KOPT-K1 (cell line): ENCODE measurements around the gene ARMC7.
"Not testable (repeated sequence)": the region's sequence is repeated elsewhere in the genome, so short reads cannot be mapped to it uniquely, and the experiment has no call there.

Experiments
- H3K27ac ChIP-seq: fragments of 200-600 bp; sonication (generic); 2 replicates; pipeline ENCODE4 v1.5.1; 2016; ENCODE audit warnings: antibody characterized with exemption, mild to moderate bottlenecking, low read depth, low read length; ENCODE audit not compliant: poor library complexity, severe bottlenecking
- H3K36me3 ChIP-seq: fragments of 200-600 bp; sonication (generic); 2 replicates; pipeline ENCODE4 v1.5.1; 2017; ENCODE audit warnings: antibody characterized with exemption, mild to moderate bottlenecking, low read length, moderate library complexity; ENCODE audit not compliant: insufficient read depth
- H3K9me3 ChIP-seq: fragments of 200-600 bp; sonication (generic); 2 replicates; pipeline ENCODE4 v1.5.1; 2017; ENCODE audit warnings: antibody characterized with exemption, low read length, mild to moderate bottlenecking; ENCODE audit not compliant: insufficient read depth, poor library complexity, severe bottlenecking

ARMC7 gene

GRCh38 chr17:75126954-75127353, 17.2 kb downstream of the ARMC7 start:
- Histone ChIP-seq H3K27ac (no peak overlapping the region), H3K36me3 (peaks cover 29% of the 10 kb centered on the region), H3K9me3 (no peaks in the 10 kb centered on the region)

DNA sequence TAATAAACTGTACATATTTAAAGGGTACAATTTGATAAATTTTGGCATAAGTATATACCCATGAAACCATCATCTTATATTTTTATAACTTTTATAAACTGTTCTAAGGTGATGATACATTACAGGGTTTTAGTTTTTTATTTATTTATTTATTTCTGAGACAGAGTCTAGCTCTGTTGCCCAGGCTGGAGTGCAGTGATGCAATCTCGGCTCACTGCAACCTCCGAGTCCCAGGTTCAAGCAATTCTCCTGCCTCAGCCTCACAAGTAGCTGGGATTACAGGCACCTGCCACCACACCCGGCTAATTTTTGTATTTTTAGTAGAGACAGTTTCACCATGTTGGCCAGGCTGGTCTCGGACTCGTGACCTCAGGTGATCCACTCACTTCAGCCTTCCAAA, 18.2 kb downstream of the ARMC7 start:
- H3K27ac ChIP-seq, H3K9me3 ChIP-seq: not testable (repeated sequence)
- peaks cover 29% of the 10 kb centered on the region for H3K36me3 ChIP-seq

- Histone ChIP-seq H3K27ac (no peak overlapping the region), H3K9me3 (no peaks in the 10 kb centered on the region), H3K36me3 (peaks cover 29% of the 10 kb centered on the region)
Measured at GRCh38 chr17:75128694-75129505, 19.1 kb downstream of the ARMC7 start.

DNA sequence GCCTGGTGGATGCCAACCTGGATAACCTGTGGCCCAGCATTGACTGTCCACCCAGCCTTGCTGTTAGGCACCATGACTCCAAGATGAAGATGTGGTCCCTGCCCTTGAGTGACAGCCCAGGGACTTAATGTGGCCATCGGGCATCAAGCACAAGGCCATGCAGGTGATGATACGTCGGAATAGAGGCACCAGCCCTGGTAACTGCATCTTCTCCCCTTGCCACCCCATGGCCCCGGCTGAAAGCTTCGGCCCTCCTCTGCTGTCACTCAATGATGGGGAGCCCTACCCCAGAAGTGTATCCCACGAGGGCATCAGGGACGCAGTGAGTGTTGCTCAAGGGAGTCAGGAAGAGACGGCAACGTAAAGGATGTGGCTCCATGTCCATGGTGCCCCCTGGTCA, 19.8 kb downstream of the ARMC7 start:
- Histone ChIP-seq H3K36me3 (peaks cover 35% of the 10 kb centered on the region), H3K9me3 (no peaks in the 10 kb centered on the region), H3K27ac (no peak overlapping the region)

GRCh38 chr17:75130059-75130631, 20.4 kb downstream of the ARMC7 start:
- Histone ChIP-seq H3K36me3 (peaks cover 36% of the 10 kb centered on the region), H3K9me3 (no peaks in the 10 kb centered on the region), H3K27ac (no peak overlapping the region)

DNA sequence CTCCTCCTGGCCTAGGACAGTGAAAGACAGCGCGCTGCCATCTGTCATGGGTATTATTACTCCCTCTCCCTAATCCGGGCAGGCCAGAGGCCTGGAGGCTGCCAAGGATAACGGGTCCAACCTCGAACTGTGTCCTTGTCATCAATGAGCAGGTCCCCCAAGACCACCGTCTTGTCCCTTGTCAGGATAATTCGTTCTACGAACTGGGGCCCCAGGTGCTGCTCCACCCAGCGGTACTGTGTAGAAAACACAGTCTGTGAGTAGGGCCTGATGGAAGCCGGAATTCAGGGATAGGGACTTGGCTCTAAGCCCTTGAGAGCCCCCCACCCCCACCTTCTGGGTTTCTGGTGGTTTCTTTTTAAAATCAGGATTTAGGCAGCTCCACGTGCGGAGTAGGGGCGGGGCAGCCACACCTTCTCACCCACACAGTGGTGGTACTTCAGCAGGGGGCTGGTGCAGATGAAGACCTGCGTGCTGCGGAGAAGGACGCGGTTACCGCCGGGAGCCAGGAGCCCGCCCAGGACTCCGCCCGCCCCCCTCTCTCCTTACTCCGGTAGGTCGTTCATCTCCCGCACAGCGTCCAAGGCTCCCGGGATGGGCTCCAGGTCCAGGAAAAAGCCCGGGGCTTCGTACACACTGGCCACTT, 21.0 kb downstream of the ARMC7 start:
- Histone ChIP-seq H3K27ac (peak overlapping the region; percentile 88), H3K9me3 (no peaks in the 10 kb centered on the region), H3K36me3 (peaks cover 40% of the 10 kb centered on the region)

DNA sequence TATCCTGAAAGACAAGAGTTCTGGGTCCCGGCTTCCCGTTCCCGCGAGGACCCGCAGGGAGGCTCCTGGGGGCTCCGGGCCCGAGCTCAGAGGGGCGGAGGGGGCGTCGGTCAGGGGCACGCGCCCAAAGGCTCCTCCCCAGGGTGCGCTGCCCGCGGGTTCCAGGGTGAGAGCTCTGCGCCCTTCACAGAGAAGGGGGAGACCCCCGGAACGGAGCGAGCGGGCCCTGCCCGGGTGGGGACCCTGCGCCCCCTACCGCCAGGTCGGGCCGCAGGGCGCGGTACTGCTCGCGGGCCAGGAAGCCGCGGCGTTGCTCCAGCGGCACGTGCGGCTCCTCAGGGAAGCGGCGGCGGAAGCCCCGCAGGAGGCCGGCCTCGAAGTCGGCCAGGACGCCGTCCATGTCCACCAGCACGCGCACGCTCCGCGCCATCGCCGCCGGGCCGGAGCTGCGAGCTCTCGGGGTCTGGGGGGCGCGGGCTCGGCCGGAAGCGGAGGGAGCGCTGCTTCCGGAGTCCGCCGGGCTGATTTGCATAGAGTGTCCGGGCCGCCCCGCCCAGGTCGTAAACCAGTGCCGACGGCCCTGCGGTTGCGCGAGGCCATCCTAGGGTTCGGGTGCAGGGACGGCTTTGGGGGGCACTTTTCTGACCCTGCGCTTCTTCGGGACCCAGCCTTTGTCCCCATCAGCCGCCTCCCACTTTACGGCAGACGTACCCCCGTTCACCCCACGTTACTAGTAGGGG, 21.7 kb downstream of the ARMC7 start, which contains the start of gene NT5C:
NT5C (minus strand) TSS at position 465 of the 740 bp plus-strand sequence; CDS start at position 430, 35 bp downstream.
- Histone ChIP-seq H3K9me3 (no peaks in the 10 kb centered on the region), H3K27ac (peak within 1 kb of the TSS; percentile 88), H3K36me3 (peaks cover 47% of the 10 kb centered on the region)

DNA sequence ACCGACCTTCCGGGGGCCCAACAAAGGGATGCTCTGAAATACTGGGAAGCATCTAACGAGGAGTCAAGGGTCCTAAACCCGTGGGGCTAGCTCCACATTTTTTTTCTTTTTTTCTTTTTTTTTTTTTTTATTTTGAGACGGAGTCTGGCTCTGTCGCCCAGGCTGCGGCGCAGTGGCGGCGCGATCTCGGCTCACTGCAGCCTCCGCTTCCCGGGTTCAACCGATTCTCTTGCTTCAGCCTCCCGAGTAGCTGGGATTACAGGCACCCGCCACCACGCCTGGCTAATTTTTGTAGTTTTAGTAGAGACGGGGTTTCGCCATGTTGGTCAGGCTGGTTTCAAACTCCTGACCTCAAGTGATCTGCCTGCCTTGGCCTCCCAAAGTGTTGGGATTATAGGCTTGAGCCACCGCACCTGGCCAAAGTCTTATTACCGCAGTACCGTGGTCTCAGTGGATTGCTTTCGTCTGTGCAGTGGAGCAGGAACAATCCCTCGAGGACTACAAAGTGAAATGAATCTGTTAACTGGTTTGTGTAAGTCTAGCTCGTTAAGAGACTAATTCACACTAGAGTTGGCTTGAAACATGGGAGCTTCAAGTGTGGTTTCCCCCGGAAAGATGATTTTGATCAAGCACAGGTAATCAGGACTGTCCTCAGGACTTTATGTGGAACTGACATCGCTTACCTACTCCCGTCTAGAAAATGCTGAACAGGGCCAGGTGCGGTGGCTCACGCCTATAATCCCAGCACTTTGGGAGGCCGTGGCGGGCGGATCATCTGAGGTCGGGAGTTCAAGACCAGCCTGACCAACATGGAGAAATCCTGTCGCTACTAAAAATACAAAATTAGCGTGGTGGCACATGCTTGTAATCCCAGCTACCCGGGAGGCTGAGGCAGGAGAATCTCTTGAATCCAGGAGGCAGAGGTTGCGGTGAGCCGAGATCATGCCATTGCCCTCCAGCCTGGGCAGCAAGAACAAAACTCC, 22.5 kb downstream of the ARMC7 start:
- H3K36me3 ChIP-seq: peaks cover 56% of the 10 kb centered on the region
- H3K9me3 ChIP-seq: not testable (repeated sequence)
- peak overlapping the region; percentile 88 for H3K27ac ChIP-seq

GRCh38 chr17:75133001-75133400, 23.2 kb downstream of the ARMC7 start:
- Histone ChIP-seq H3K36me3 (peaks cover 62% of the 10 kb centered on the region), H3K9me3 (no peaks in the 10 kb centered on the region), H3K27ac (no peak overlapping the region)

DNA sequence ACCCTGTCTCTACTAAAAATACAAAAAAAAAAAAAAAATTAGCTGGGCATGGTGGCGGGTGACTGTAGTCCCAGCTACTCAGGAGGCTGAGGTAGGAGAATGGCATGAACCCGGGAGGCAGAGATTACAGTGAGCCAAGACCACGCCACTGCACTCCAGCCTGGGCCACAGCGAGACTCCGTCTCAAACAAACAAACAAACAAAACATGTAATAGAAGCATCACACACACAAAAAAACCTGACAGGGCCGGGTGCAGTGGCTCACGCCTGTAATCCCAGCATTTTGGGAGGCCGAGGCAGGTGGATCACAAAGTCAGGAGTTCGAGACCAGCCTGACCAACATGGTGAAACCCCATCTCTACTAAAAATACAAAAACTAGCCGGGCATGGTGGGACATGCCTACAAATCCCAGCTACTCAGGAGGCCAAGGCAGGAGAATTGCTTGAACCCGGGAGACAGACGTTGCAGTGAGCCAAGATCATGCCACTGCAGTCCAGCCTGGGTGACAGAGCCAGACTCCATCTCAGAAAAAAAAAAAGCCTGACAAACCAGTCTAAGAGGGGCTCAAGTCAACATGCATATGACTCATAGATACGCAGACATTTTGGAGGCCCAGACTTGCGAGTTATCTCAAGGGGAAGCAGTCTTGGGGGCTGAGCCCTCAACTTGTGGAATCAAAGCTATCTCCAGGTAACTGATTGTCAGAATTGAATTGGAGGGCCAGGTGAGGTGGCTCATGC, 24.0 kb downstream of the ARMC7 start:
- H3K36me3 ChIP-seq: peaks cover 64% of the 10 kb centered on the region
- H3K9me3 ChIP-seq, H3K27ac ChIP-seq: not testable (repeated sequence)

- peaks cover 65% of the 10 kb centered on the region for H3K36me3 ChIP-seq
- no peak overlapping the region for H3K27ac ChIP-seq
- H3K9me3 ChIP-seq: no peaks in the 10 kb centered on the region
Measured at GRCh38 chr17:75135452-75135851, 25.7 kb downstream of the ARMC7 start.

GRCh38 chr17:75135946-75136345, 26.2 kb downstream of the ARMC7 start:
- peaks cover 69% of the 10 kb centered on the region for H3K36me3 ChIP-seq
- no peak overlapping the region for H3K27ac ChIP-seq
- H3K9me3 ChIP-seq: no peaks in the 10 kb centered on the region

DNA sequence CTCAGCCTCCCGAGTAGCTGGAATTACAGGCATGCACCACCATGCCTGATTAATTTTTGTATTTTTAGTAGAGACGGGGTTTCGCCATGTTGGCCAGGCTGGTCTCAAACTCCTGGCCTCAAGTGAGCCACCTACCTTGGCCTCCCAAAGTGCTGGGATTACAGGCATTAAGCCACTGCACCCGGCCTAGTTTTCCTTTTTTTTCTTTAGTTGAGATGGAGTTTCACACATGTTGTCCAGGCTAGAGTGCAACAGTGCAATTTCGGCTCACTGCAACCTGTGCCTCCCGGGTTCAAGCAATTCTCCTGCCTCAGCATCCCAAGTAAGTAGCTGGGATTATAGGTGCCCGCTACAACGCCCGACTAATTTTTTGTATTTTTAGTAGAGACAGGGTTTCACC, 28.0 kb downstream of the ARMC7 start:
- not testable (repeated sequence) for H3K27ac ChIP-seq, H3K9me3 ChIP-seq
- H3K36me3 ChIP-seq: peaks cover 86% of the 10 kb centered on the region
